GM13977 (cell line): Measurements from ENCODE around the gene PLD1.

Experiments used
- DNase-seq: peaks from one replicate; pipeline ENCODE4 v3.0.0; 2012; ENCODE audit warnings: low spot score
- in situ Hi-C: fragments of 300-500 bp; cut with MboI; formaldehyde crosslinking; loops from one replicate; pipeline ENCODE4 v1.12.0; 2022; ENCODE audit warnings: low sequenced_read_pairs, low pct_unique_long_range_greater_than_20kb, mixed read lengths, inconsistent platforms; ENCODE audit not compliant: unreplicated experiment
- TF ChIP-seq, protein P1 (sequence below): IDR thresholded peaks from 2 replicates; pipeline ENCODE4 v1.5.1; 2012; ENCODE audit warnings: mild to moderate bottlenecking, control low read depth; ENCODE audit not compliant: insufficient read depth; ENCODE audit errors: extremely low read depth, missing control alignments

Gene PLD1

DNA sequence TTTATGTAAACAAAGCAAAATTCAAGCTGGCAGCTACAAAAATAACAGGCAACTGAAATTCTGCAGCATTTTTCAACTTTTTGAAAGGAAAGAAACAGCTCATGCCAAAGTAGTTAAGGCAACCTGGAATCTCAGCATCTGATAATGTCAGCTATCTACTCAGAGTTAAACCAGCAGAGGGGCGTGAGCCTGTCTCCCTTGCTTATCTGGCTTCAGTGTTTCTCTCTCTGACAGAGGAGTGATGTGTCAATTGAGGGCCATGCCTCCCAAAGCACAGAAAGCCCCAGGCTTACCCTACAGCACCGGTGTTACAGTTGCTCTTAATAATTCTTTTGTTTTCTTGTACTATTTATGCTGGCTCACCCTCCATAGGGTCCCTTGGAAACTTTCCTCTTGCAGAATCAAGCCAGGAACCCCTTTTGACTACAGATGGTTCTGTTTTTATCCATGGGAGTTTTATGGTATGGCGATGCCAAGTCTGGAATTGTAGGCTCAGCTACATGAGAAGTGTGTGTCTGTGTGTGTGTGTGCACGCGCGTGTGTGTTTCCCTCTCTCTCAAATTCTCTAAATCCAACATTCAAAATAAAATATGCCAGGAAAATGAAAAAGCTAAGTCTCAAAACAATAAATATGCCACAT, 40.2 kb upstream of the PLD1 start:
- TF ChIP-seq, protein P1, sequence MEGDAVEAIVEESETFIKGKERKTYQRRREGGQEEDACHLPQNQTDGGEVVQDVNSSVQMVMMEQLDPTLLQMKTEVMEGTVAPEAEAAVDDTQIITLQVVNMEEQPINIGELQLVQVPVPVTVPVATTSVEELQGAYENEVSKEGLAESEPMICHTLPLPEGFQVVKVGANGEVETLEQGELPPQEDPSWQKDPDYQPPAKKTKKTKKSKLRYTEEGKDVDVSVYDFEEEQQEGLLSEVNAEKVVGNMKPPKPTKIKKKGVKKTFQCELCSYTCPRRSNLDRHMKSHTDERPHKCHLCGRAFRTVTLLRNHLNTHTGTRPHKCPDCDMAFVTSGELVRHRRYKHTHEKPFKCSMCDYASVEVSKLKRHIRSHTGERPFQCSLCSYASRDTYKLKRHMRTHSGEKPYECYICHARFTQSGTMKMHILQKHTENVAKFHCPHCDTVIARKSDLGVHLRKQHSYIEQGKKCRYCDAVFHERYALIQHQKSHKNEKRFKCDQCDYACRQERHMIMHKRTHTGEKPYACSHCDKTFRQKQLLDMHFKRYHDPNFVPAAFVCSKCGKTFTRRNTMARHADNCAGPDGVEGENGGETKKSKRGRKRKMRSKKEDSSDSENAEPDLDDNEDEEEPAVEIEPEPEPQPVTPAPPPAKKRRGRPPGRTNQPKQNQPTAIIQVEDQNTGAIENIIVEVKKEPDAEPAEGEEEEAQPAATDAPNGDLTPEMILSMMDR, result no peak
- in situ Hi-C loops, result no loop called here
- DNase-seq, result no peak

GRCh38 chr3:171849617-171850319, 39.5 kb upstream of the PLD1 start:
- in situ Hi-C loops, result no loop called here
- DNase-seq, result no peak
- TF ChIP-seq, protein P1, result no peak

DNA sequence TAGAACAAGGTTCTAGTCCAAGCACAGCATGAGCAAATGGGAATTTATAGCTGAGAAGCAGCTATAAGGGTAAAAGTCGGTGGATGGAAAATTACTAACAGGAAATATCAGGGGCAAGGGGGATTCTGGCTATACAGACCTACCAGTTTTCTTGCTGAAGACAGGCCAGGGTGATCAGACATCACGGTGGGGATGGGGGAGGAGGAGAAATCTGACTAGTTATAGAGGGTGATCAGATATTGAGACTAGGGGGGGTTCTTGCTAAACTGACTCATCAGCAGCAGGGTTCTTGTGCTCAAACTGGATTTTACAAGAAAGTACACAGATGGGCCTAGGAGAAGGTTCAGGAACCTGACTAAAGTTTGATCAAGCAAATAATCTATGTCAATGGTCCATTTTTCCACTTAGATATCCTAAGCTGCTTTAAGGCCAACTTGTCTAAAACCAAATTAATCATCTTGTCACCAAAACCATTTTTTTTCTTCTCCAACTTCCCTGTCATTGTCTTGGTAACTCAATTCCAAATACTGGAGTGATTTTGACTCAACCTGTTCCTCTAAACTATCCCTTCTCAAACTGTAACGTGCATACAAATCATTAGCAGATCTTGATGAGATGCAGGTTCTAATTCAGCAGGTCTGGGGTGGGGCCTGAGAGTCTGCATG, 37.4 kb upstream of the PLD1 start:
- no peak for DNase-seq
- in situ Hi-C loops, result no loop called here
- TF ChIP-seq, protein P1, result no peak

DNA sequence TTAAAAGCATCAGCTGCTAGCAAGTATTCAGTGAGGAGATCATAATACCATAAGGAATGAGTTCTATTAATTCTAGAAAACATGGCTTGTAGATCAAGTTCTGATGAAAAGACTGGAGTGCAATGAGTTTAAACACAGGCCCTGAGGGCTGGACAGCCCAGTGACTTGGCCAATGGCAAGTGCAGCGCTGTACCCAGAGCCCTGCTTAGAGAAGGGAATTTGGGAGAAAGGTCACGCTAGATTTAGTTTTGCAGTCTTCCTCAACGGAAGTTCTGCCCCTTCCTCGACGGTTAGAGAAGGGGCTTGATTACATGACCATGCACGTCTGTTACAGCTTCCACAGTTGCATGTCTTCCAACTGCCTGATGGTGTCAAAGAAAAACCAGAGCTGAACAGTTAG, 36.9 kb upstream of the PLD1 start:
- DNase-seq, result no peak
- in situ Hi-C loops, result no loop called here

DNA sequence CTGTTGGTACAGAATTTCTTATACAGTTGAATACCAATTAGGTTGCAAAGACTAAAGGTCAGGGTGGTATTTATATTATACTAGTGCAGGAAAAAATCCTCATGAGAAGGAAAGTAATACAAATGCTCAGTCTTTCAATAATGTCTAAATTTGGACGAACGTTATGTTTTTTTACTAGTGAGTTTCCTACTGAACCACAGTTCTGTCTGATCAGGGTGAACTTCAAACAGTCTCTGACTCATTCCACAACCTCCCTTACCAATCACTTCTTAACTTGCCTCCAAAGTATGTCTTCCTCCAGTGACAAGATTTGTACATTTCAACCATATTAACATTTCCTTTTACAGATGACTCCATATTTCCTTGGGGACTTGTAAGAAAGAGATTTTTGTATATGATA, 36.3 kb upstream of the PLD1 start:
- in situ Hi-C loops, result no loop called here
- DNase-seq, result peak; percentile 66
- TF ChIP-seq, protein P1, result no peak

More for the DNA sequence above, 36.9 kb upstream of the PLD1 start:
- TF ChIP-seq, protein P1, result no peak

DNA sequence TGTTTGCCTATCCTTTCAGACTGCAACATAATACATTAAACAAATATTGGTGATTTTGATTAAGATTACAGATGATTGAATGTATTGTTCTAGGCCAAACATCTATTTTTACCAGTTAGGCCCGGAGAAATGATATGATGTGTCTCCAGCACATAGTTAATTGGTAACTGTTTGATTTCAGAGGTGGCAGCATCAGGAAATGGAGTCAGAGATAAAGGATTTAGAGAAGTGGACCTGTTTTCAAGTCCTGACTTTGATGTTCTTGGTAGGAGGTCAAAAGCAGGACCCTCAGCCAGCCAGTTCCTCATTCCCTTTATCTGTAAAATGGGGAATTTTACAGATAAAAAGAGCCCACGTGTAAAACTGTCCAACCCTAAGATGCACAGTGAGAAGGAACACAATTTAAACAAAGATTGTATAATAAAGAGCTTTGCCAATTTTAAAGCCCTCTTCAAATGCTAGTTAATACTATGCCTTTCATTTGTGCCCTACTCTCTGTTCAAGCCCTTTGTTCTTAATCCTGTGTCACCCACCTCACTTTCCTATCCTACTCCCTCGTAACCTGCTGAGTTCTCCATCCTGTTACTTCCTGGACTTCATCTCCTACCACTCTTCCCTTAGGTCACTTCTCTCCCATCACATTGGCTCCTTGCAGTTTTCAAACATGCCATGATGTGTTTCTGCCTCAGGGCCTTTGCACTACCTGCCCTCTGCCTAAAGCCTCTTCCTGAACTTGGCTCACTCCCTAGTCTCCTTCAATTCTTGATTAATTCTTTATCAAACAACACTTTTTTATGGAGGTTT, 35.4 kb upstream of the PLD1 start:
- TF ChIP-seq, protein P1, result no peak
- no peak for DNase-seq
- in situ Hi-C loops, result no loop called here
